Measurements from ENCODE around the gene SUPT20HL1.

DNA sequence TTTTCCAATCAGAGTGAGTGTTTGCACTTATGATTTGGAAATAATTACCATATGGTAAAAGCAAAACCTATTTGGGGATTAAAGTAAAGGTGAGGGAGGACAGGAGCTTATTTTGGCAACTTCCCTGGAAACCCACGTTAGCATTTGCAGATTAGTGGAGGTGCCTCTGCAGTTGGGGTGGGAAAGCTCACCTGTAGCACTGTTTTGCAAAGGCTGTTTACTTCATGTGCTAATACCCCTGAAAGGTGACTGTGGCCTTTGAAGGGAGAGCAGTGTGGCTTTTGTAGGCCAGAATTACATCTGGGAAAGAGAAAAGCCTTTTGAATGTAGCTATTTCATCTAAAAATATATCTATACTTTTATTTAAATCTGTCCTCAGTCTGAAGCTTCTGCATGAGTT, 9.4 kb downstream of the SUPT20HL1 start:
- TF ChIP-seq POLR2AphosphoS5 (IDR thresholded peaks at IDR 0.05; ENCODE audit: low read depth, low read length) (no peak), POLR2A (IDR thresholded peaks at IDR 0.05; ENCODE audit: low read depth, low read length) (no peak)

All from GM12892 (cell line).